Transverse colon (tissue), 4 donors: ENCODE data around the gene HDAC4. TPM values are rescaled to one million over a fixed set of nuclear protein-coding genes. Genes with fewer than 3 reads are reported as not detected.

ENCODE experiments used
- DNase-seq: peaks from one replicate; pipeline ENCODE4 v3.0.0-alpha.2; 2019
- H3K27ac ChIP-seq, 4 donors: fragments of 200-600 bp; sonication (generic); 2 replicates each; pipeline ENCODE4 v1.5.1; 2016 to 2018; ENCODE audit warnings: inconsistent platforms in 4 of 4
- H3K27me3 ChIP-seq: fragments of 200-600 bp; sonication (generic); 2 replicates; pipeline ENCODE4 v1.5.1; 2017; ENCODE audit warnings: inconsistent platforms
- H3K36me3 ChIP-seq, 4 donors: fragments of 200-600 bp; sonication (generic); 2 replicates each; pipeline ENCODE4 v1.5.1; 2017 to 2019; ENCODE audit warnings: inconsistent platforms in 4 of 4
- H3K4me1 ChIP-seq, 4 donors: fragments of 200-600 bp; sonication (generic); 2 replicates each; pipeline ENCODE4 v1.5.1; 2017 to 2020; ENCODE audit warnings: inconsistent platforms in 4 of 4
- H3K4me3 ChIP-seq, 4 donors: fragments of 200-600 bp; sonication (generic); 1 replicate in 1 of 4; 2 replicates in 3 of 4; pipeline versions ENCODE4 v1.5.1 to v1.6.1; 2017 to 2019; ENCODE audit warnings: inconsistent platforms in 4 of 4
- H3K9me3 ChIP-seq, 2 donors: fragments of 200-600 bp; sonication (generic); 2 replicates each; pipeline ENCODE4 v1.5.1; 2017 to 2019; ENCODE audit warnings: inconsistent platforms in 2 of 2
- CTCF ChIP-seq, 5 experiments: fragments of 200-600 bp in 3 of 5; fragments of 450-650 bp in 2 of 5; sonication (generic) in 3 of 5; IDR thresholded peaks; 1 replicate in 2 of 5; 2 replicates in 3 of 5; pipeline ENCODE4 v1.5.1; 2016 to 2017; ENCODE audit warnings: antibody characterized with exemption in 5 of 5, inconsistent platforms in 3 of 5, mild to moderate bottlenecking in 2 of 5, moderate library complexity in 1 of 5
- EP300 ChIP-seq: sonication (generic); formaldehyde crosslinking; IDR thresholded peaks from one replicate; pipeline ENCODE4 v1.6.1; 2017; ENCODE audit warnings: antibody characterized with exemption, low read depth
- POLR2A ChIP-seq: fragments of 450-650 bp; IDR thresholded peaks from one replicate; pipeline ENCODE4 v1.6.1; 2016; ENCODE audit warnings: antibody characterized with exemption, mild to moderate bottlenecking, moderate library complexity
- POLR2AphosphoS5 ChIP-seq, 3 donors: sonication (generic); formaldehyde crosslinking; IDR thresholded peaks; one replicate each; pipeline ENCODE4 v1.6.1; 2016; ENCODE audit warnings: antibody characterized with exemption in 3 of 3
- WGBS, 2 donors: methylation state at CpG; one replicate each; pipeline ENCODE4 v1.1.5; 2018; ENCODE audit warnings: low coverage in 1 of 2; 5-methylcytosine and 5-hydroxymethylcytosine counted together
- in situ Hi-C, 4 donors: fragments of 200-750 bp; cut with MboI; loops; one replicate each; pipeline versions ENCODE4 v1.15.0 to v1.15.1; 2017; ENCODE audit warnings: low sequenced_read_pairs in 3 of 4, low pct_ligation_motif_present in 1 of 4, low pct_unique_long_range_greater_than_20kb in 1 of 4
- intact Hi-C: fragments of 100-400 bp; cut with DNase I; formaldehyde crosslinking; loops from one replicate; pipeline ENCODE4 v1.15.1; 2023; ENCODE audit warnings: low total_unique reads
- total RNA-seq, 4 donors: library from RNA; depleted of rRNA; stranded (reverse); fragments of >200 nt; gene quantifications; one replicate each; pipeline ENCODE4 v1.1.0, GENCODE V29; 2016

Gene HDAC4
- total RNA-seq, 4 donors from 2014 or later = 33.9 to 192 (median 112) TPM

GRCh38 chr2:239429473-239430350 lies 28.9 kb upstream of the HDAC4 start:
- H3K36me3 ChIP-seq = no peaks in the 10 kb centered on the region
- H3K9me3 ChIP-seq = no peaks in the 10 kb centered on the region
- H3K27ac ChIP-seq = no peak overlapping the region
- H3K27me3 ChIP-seq = no peaks in the 10 kb centered on the region
- intact Hi-C loops = no loop called here
- TF ChIP-seq POLR2A (no peak), POLR2AphosphoS5 (IDR thresholded peaks at IDR 0.05) (no peak), EP300 (no peak), CTCF (IDR thresholded peaks at IDR 0.05) (no peak)
- no peak overlapping the region for H3K4me3 ChIP-seq
- H3K4me1 ChIP-seq = no peaks in the 10 kb centered on the region
- DNase-seq = no peak
- 56 to 68% methylated on average over 4 to 12 of the region's 12 CpGs for WGBS, 2 donors
- in situ Hi-C loops = no loop called here

GRCh38 chr2:239425631-239426030 lies 24.8 kb upstream of the HDAC4 start:
- intact Hi-C loops = no loop called here
- Histone ChIP-seq H3K4me3 (no peak overlapping the region), H3K27me3 (no peaks in the 10 kb centered on the region), H3K4me1 (no peaks in the 10 kb centered on the region), H3K36me3 (no peaks in the 10 kb centered on the region), H3K27ac (no peak overlapping the region), H3K9me3 (no peaks in the 10 kb centered on the region)
- TF ChIP-seq POLR2A (no peak), CTCF (IDR thresholded peaks at IDR 0.05) (no peak), POLR2AphosphoS5 (IDR thresholded peaks at IDR 0.05) (no peak), EP300 (no peak)
- DNase-seq = no peak
- in situ Hi-C loops = no loop called here
- WGBS, 2 donors = 80 to 86% methylated on average over 1 to 10 of the region's 10 CpGs

- H3K4me3 ChIP-seq = no peak overlapping the region
- no peaks in the 10 kb centered on the region for H3K36me3 ChIP-seq
- no peaks in the 10 kb centered on the region for H3K27me3 ChIP-seq
- H3K9me3 ChIP-seq = no peaks in the 10 kb centered on the region
- intact Hi-C loops = no loop called here
- 91% methylated on average over 10 of the region's 11 CpGs; no CpG with 5 or more reads in 1 of the 2 donors for WGBS, 2 donors
- TF ChIP-seq EP300 (no peak), POLR2A (no peak), POLR2AphosphoS5 (IDR thresholded peaks at IDR 0.05) (no peak), CTCF (IDR thresholded peaks at IDR 0.05) (no peak)
- no peak for DNase-seq
- in situ Hi-C loops = loop anchor here in 1 of 4 donors (25.0 kb wide), 1 partner anchor 563 kb away; no protein-coding TSS in a partner anchor
- H3K4me1 ChIP-seq = no peaks in the 10 kb centered on the region
- H3K27ac ChIP-seq = no peak overlapping the region
Measured at GRCh38 chr2:239424337-239425045, 23.7 kb upstream of the HDAC4 start.

GRCh38 chr2:239423551-239423950 lies 22.7 kb upstream of the HDAC4 start:
- intact Hi-C loops (no loop called here), in situ Hi-C loops (loop anchor here in 1 of 4 donors (25.0 kb wide), 1 partner anchor 564 kb away; no protein-coding TSS in a partner anchor)
- no peak overlapping the region for H3K4me3 ChIP-seq
- peaks cover 2% of the 10 kb centered on the region for H3K27me3 ChIP-seq
- 75 to 85% methylated on average over 4 of the region's 4 CpGs for WGBS, 2 donors
- H3K36me3 ChIP-seq = no peaks in the 10 kb centered on the region
- no peak for DNase-seq
- no peak overlapping the region for H3K27ac ChIP-seq
- TF ChIP-seq CTCF (IDR thresholded peaks at IDR 0.05) (no peak), POLR2A (no peak), POLR2AphosphoS5 (IDR thresholded peaks at IDR 0.05) (no peak), EP300 (no peak)
- no peaks in the 10 kb centered on the region for H3K9me3 ChIP-seq
- no peaks in the 10 kb centered on the region for H3K4me1 ChIP-seq
